Endodermal cell (in vitro differentiated cells): ENCODE measurements around the gene GON4L. TPM values are rescaled to one million over a fixed set of nuclear protein-coding genes. Genes with fewer than 3 reads are reported as not detected.

ENCODE experiments used
- DNase-seq: peaks from one replicate; pipeline ENCODE4 v3.0.0-alpha.2; 2017
- H3K27ac ChIP-seq: 2 replicates; pipeline ENCODE4 v1.5.1; 2013; ENCODE audit warnings: mild to moderate bottlenecking, low read depth, low read length, moderate library complexity
- H3K27me3 ChIP-seq: 2 replicates; pipeline ENCODE4 v1.6.1; 2013; ENCODE audit warnings: mild to moderate bottlenecking, low read length, moderate library complexity; ENCODE audit not compliant: insufficient read depth, control insufficient read depth, poor library complexity, severe bottlenecking
- H3K36me3 ChIP-seq: 2 replicates; pipeline ENCODE4 v1.7.0; 2013; ENCODE audit warnings: mild to moderate bottlenecking, low read length, moderate library complexity; ENCODE audit not compliant: control insufficient read depth, insufficient read depth
- H3K4me1 ChIP-seq: one replicate; pipeline ENCODE4 v1.7.0; 2013; ENCODE audit warnings: low read length; ENCODE audit not compliant: control insufficient read depth, insufficient read depth
- H3K4me3 ChIP-seq: 2 replicates; pipeline ENCODE4 v1.5.1; 2013; ENCODE audit warnings: mild to moderate bottlenecking, low read length, moderate library complexity
- H3K9ac ChIP-seq: 2 replicates; pipeline ENCODE4 v1.6.1; 2013; ENCODE audit warnings: mild to moderate bottlenecking, low read length, moderate library complexity; ENCODE audit not compliant: poor library complexity, severe bottlenecking; ENCODE audit errors: extremely low read depth
- H3K9me3 ChIP-seq: 2 replicates; pipeline ENCODE4 v1.6.1; 2013; ENCODE audit warnings: mild to moderate bottlenecking, low read length, moderate library complexity; ENCODE audit not compliant: control insufficient read depth
- H3K27ac Mint-ChIP-seq: 2 replicates; pipeline ENCODE4 v1.8.0; 2020; ENCODE audit warnings: mixed read lengths
- H3K27me3 Mint-ChIP-seq: 2 replicates; pipeline ENCODE4 v1.8.0; 2021; ENCODE audit warnings: mild to moderate bottlenecking, mixed read lengths; ENCODE audit not compliant: insufficient read depth
- H3K36me3 Mint-ChIP-seq: 2 replicates; pipeline ENCODE4 v1.8.0; 2020; ENCODE audit warnings: low read depth, mixed read lengths
- H3K4me1 Mint-ChIP-seq: 2 replicates; pipeline ENCODE4 v1.8.0; 2020; ENCODE audit warnings: mixed read lengths
- H3K4me3 Mint-ChIP-seq: 2 replicates; pipeline ENCODE4 v1.8.0; 2020; ENCODE audit warnings: mild to moderate bottlenecking, moderate library complexity, mixed read lengths
- H3K9me3 Mint-ChIP-seq: 2 replicates; pipeline ENCODE4 v1.8.0; 2020; ENCODE audit warnings: mild to moderate bottlenecking, mixed read lengths
- WGBS, 2 experiments: methylation state at CpG; one replicate each; pipeline versions ENCODE4 v1.1.5 to v1.1.7; 2013; ENCODE audit warnings: missing lambda C conversion rate in 2 of 2, mixed read lengths in 1 of 2; ENCODE audit not compliant: insufficient coverage in 1 of 2, insufficient read length in 1 of 2; 5-methylcytosine and 5-hydroxymethylcytosine counted together
- total RNA-seq, 2 donors: library from RNA; stranded (reverse); fragmentation: NEBNext Ultra II Directional in 1 of 2; extraction: Animal tissue kit (Norgen Biotek cat#: 25700) in 1 of 2; gene quantifications; 2 replicates in 1 of 2; 3 replicates in 1 of 2; pipeline ENCODE4 v1.2.1, GENCODE V29; 2021
- TF ChIP-seq, protein P1 (sequence below): fragments of 200-600 bp; sonication (generic); conservative IDR thresholded peaks from 2 replicates; pipeline ENCODE4 v1.5.0; 2021; ENCODE audit warnings: antibody characterized with exemption, mild to moderate bottlenecking

GON4L gene
- total RNA-seq, 2 donors from 2014 or later = 62.7 to 64.6 TPM

DNA sequence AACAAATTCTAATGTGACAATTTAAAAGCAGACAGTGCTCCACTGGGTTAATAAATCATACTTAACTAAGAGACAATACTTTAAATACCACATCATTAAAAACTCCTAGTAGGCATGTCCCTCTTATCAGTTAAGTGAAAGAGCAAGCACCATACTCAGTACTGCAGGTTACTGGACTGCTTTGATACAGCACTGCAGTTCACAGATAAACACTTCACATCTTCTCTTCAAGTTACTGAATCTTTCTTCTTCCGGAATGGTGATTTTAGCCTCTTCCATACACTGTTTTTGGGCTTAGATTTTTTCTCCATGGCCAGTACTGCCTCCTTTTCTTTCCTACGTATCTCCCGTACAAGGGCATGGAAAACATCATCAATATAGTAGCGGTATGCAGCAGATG, 43.1 kb upstream of the GON4L start:
- Histone ChIP-seq H3K4me1 (no peaks in the 10 kb centered on the region), H3K9ac (no peak overlapping the region), H3K36me3 (peaks cover 67% of the 10 kb centered on the region), H3K4me3 (no peak overlapping the region), H3K27ac (no peak overlapping the region), H3K9me3 (no peaks in the 10 kb centered on the region), H3K27me3 (no peaks in the 10 kb centered on the region)
- Mint-ChIP-seq H3K9me3 (no peaks in the 10 kb centered on the region), H3K4me1 (no peaks in the 10 kb centered on the region), H3K36me3 (peaks cover 63% of the 10 kb centered on the region), H3K4me3 (no peak overlapping the region), H3K27ac (no peak overlapping the region), H3K27me3 (no peaks in the 10 kb centered on the region)
- TF ChIP-seq, protein P1, sequence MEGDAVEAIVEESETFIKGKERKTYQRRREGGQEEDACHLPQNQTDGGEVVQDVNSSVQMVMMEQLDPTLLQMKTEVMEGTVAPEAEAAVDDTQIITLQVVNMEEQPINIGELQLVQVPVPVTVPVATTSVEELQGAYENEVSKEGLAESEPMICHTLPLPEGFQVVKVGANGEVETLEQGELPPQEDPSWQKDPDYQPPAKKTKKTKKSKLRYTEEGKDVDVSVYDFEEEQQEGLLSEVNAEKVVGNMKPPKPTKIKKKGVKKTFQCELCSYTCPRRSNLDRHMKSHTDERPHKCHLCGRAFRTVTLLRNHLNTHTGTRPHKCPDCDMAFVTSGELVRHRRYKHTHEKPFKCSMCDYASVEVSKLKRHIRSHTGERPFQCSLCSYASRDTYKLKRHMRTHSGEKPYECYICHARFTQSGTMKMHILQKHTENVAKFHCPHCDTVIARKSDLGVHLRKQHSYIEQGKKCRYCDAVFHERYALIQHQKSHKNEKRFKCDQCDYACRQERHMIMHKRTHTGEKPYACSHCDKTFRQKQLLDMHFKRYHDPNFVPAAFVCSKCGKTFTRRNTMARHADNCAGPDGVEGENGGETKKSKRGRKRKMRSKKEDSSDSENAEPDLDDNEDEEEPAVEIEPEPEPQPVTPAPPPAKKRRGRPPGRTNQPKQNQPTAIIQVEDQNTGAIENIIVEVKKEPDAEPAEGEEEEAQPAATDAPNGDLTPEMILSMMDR = no peak
- DNase-seq = no peak
- 95 to 100% methylated on average over 3 to 4 of the region's 4 CpGs for WGBS, 2 experiments

DNA sequence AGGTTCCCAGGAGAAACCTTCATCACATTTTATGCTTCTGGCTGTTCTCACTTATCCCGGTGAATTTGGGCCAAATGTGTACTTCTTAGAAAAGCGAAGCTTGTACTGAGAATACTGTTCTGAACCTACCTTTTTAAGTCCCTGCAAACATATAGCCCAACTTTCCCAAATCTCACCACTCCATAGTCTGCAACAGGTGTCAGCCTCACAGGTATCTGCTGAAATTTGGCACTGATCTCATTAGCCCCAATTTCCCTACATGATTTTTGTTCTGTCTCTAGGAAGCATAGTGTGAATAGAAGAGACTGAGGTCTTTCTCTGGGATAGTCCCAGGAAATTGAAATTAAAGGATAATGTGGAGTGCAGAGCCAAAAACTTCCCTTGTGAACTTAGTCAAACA, 42.7 kb upstream of the GON4L start:
- Histone ChIP-seq H3K36me3 (peaks cover 62% of the 10 kb centered on the region), H3K4me3 (no peak overlapping the region), H3K27ac (no peak overlapping the region), H3K4me1 (no peaks in the 10 kb centered on the region), H3K9me3 (no peaks in the 10 kb centered on the region), H3K27me3 (no peaks in the 10 kb centered on the region), H3K9ac (no peak overlapping the region)
- no peaks in the 10 kb centered on the region for H3K9me3 Mint-ChIP-seq
- no peaks in the 10 kb centered on the region for H3K4me1 Mint-ChIP-seq
- no peak for DNase-seq
- no peak overlapping the region for H3K4me3 Mint-ChIP-seq
- no peaks in the 10 kb centered on the region for H3K27me3 Mint-ChIP-seq
- no peak overlapping the region for H3K27ac Mint-ChIP-seq
- peaks cover 58% of the 10 kb centered on the region for H3K36me3 Mint-ChIP-seq
- 92 to 94% methylated on average over 2 of the region's 2 CpGs for WGBS, 2 experiments
- TF ChIP-seq, protein P1 = no peak

DNA sequence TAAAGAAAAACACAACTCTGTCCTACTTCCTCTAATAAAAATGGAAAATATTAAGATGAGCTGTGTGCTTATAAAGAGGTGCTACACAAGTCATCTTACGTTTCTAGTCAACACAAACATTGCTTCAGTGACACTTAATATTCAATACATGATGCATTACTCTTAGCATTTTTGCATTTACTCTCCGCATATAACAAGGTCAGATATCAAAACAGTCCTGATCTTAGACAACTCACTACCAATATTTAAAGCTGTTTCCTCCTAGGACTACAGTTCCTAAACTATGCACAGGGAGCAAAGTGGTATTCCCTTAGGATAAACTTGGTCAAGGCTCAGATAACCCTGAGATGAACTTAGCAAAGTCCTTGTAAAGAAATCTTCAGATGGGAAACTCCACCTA, 41.9 kb upstream of the GON4L start:
- WGBS, 2 experiments = 93 to 100% methylated on average over 1 to 2 of the region's 2 CpGs
- H3K4me1 Mint-ChIP-seq = no peaks in the 10 kb centered on the region
- no peak overlapping the region for H3K27ac Mint-ChIP-seq

More for the DNA sequence above, 41.9 kb upstream of the GON4L start:
- TF ChIP-seq, protein P1 = no peak
- H3K4me1 ChIP-seq = no peaks in the 10 kb centered on the region
- H3K4me3 ChIP-seq = no peak overlapping the region
- no peak overlapping the region for H3K9ac ChIP-seq
- no peaks in the 10 kb centered on the region for H3K27me3 ChIP-seq
- H3K27ac ChIP-seq = no peak overlapping the region
- DNase-seq = no peak
- H3K9me3 ChIP-seq = no peaks in the 10 kb centered on the region
- no peak overlapping the region for H3K4me3 Mint-ChIP-seq
- peaks cover 54% of the 10 kb centered on the region for H3K36me3 ChIP-seq
- no peaks in the 10 kb centered on the region for H3K9me3 Mint-ChIP-seq
- peaks cover 50% of the 10 kb centered on the region for H3K36me3 Mint-ChIP-seq
- H3K27me3 Mint-ChIP-seq = no peaks in the 10 kb centered on the region
